HepG2 (cell line): ENCODE data around the gene COL9A3. TPM values are rescaled to one million over a fixed set of nuclear protein-coding genes. Genes with fewer than 3 reads are reported as not detected.

Experiments used
- ARID2 ChIP-seq: sonication (generic); formaldehyde crosslinking; IDR thresholded peaks from 2 replicates; pipeline ENCODE4 v1.8.1; 2022; ENCODE audit warnings: mild to moderate bottlenecking, missing genetic modification reagents, borderline replicate concordance
- GATAD2A ChIP-seq: IDR thresholded peaks from 2 replicates; pipeline ENCODE4 v1.6.1; 2016
- GMEB1 ChIP-seq: sonication (generic); formaldehyde crosslinking; IDR thresholded peaks from 2 replicates; pipeline ENCODE4 v1.5.1; 2020; ENCODE audit warnings: missing genetic modification reagents, mild to moderate bottlenecking, borderline replicate concordance
- HNRNPL ChIP-seq: fragments of 200-400 bp; formaldehyde crosslinking; IDR thresholded peaks from 2 replicates; pipeline ENCODE4 v1.6.1; 2017; ENCODE audit warnings: mild to moderate bottlenecking, low read depth, low read length
- NFE2L2 ChIP-seq: fragments of 150-350 bp; IDR thresholded peaks from 2 replicates; pipeline ENCODE4 v1.6.1; 2014; ENCODE audit warnings: low read length
- PATZ1 ChIP-seq: sonication (generic); formaldehyde crosslinking; IDR thresholded peaks from 2 replicates; pipeline ENCODE4 v1.4.0; 2020; ENCODE audit warnings: missing genetic modification reagents
- RCOR2 ChIP-seq: IDR thresholded peaks from 2 replicates; pipeline ENCODE4 v1.6.1; 2016; ENCODE audit warnings: missing biosample characterization, missing genetic modification reagents
- RXRA ChIP-seq: sonication (generic); formaldehyde crosslinking; IDR thresholded peaks from 2 replicates; pipeline ENCODE4 v1.5.1; 2020; ENCODE audit warnings: missing genetic modification reagents
- SKI ChIP-seq: fragments of 450-650 bp; IDR thresholded peaks from one replicate; pipeline ENCODE4 v1.6.1; 2018; ENCODE audit warnings: mild to moderate bottlenecking; ENCODE audit not compliant: partially characterized antibody
- SMARCE1 ChIP-seq: fragments of 450-650 bp; IDR thresholded peaks from 2 replicates; pipeline ENCODE4 v1.6.1; 2017; ENCODE audit warnings: borderline replicate concordance
- SRSF1 ChIP-seq: fragments of 200-400 bp; formaldehyde crosslinking; optimal IDR thresholded peaks from 2 replicates; pipeline ENCODE3; 2017; ENCODE audit warnings: mild to moderate bottlenecking, low read depth, low read length, moderate library complexity
- ZFP91 ChIP-seq: sonication (generic); formaldehyde crosslinking; IDR thresholded peaks from 2 replicates; pipeline ENCODE4 v1.9.0; 2022; ENCODE audit warnings: missing genetic modification reagents, mild to moderate bottlenecking, borderline replicate concordance
- ZGPAT ChIP-seq: IDR thresholded peaks from 2 replicates; pipeline ENCODE4 v1.6.1; 2016; ENCODE audit warnings: mild to moderate bottlenecking
- ZNF292 ChIP-seq: sonication (generic); formaldehyde crosslinking; IDR thresholded peaks from 2 replicates; pipeline ENCODE4 v1.8.1; 2022; ENCODE audit warnings: mild to moderate bottlenecking, low read depth, missing genetic modification reagents, borderline replicate concordance
- ZNF331 ChIP-seq: sonication (generic); formaldehyde crosslinking; IDR thresholded peaks from 2 replicates; pipeline ENCODE4 v1.4.0; 2020; ENCODE audit warnings: missing genetic modification reagents
- ZNF512 ChIP-seq: sonication (generic); formaldehyde crosslinking; IDR thresholded peaks from 2 replicates; pipeline ENCODE4 v1.4.0; 2020; ENCODE audit warnings: mild to moderate bottlenecking, missing genetic modification reagents
- ZNF550 ChIP-seq: sonication (generic); formaldehyde crosslinking; IDR thresholded peaks from 2 replicates; pipeline ENCODE4 v1.4.0; 2020; ENCODE audit warnings: mild to moderate bottlenecking, missing genetic modification reagents, borderline replicate concordance
- ZNF891 ChIP-seq: sonication (generic); formaldehyde crosslinking; IDR thresholded peaks from 2 replicates; pipeline ENCODE4 v1.5.0; 2020; ENCODE audit warnings: mild to moderate bottlenecking, missing genetic modification reagents
- polyA plus RNA-seq, 8 experiments: library from polyadenylated mRNA; depleted of rRNA in 3 of 8; stranded (reverse) in 7 of 8; unstranded in 1 of 8; fragments of >200 nt; fragmentation: Illumina TruSeq in 4 of 8; extraction: Trizol in 4 of 8; gene quantifications; 2 replicates each; pipeline versions ENCODE4 v1.2.1 to v1.2.3, GENCODE V29; 2011 to 2016; ENCODE audit warnings: low read depth in 4 of 8, missing spikeins in 1 of 8, mixed read lengths in 1 of 8; ENCODE audit not compliant: insufficient read depth in 1 of 8
- total RNA-seq, 5 experiments: library from RNA; depleted of rRNA; stranded (reverse); fragments of >200 nt; fragmentation: Illumina TruSeq; extraction: Trizol; gene quantifications; 2 replicates each; pipeline ENCODE4 v1.2.3, GENCODE V29; 2016; ENCODE audit warnings: low read depth in 1 of 5

Gene COL9A3
- total and polyA plus RNA-seq, 2 of the 13 experiments (the other 11 are each of a cell fraction or from before 2014, with no cell fraction given): 155 to 204 TPM

GRCh38 chr20:62876902-62877816 is 60.3 kb downstream of the COL9A3 start (continued):
- TF ChIP-seq ZNF891 (CRISPR knock-in tag) (no peak), SRSF1 (no peak), ZNF550 (CRISPR knock-in tag) (no peak), RCOR2 (CRISPR knock-in tag) (no peak), ZFP91 (CRISPR knock-in tag) (peak; percentile 82; the same call in 1 of the 2 replicates), SKI (no peak), ZGPAT (peak; percentile 47; the same call in 1 of the 2 replicates), ZNF331 (CRISPR knock-in tag) (no peak), GATAD2A (peak; percentile 39; the same call in 1 of the 2 replicates), RXRA (CRISPR knock-in tag) (peak; percentile 48; the same call in 1 of the 2 replicates), PATZ1 (peak; percentile 35; the same call in 1 of the 2 replicates), ZNF292 (CRISPR knock-in tag) (0 out of 2 replicates have a peak, but pooled peaks have one; percentile 48), HNRNPL (peak; percentile 63; the same call in 1 of the 2 replicates), NFE2L2 (no peak), ZNF512 (CRISPR knock-in tag) (0 out of 2 replicates have a peak, but pooled peaks have one; percentile 77), GMEB1 (CRISPR knock-in tag) (no peak), ARID2 (no peak), SMARCE1 (no peak)
